Effector memory CD4-positive, alpha-beta T cell (primary cell): ENCODE measurements around the gene ARSD.
"Not testable (repeated sequence)": the region's sequence is repeated elsewhere in the genome, so short reads cannot be mapped to it uniquely, and the experiment has no call there.

Experiments
- DNase-seq, 3 donors: peaks; one replicate each; pipeline ENCODE4 v3.0.0-alpha.2; 2020
- H3K27ac ChIP-seq: 2 replicates; pipeline ENCODE4 v1.7.0; 2013; ENCODE audit warnings: mild to moderate bottlenecking, low read length, moderate library complexity; ENCODE audit not compliant: insufficient read depth, poor library complexity, severe bottlenecking
- H3K27me3 ChIP-seq: replicated peaks from 2 replicates; pipeline ENCODE4 v1.7.0; 2013; ENCODE audit warnings: mild to moderate bottlenecking, low read length; ENCODE audit not compliant: insufficient read depth, control insufficient read depth, poor library complexity, severe bottlenecking
- H3K36me3 ChIP-seq: 2 replicates; pipeline ENCODE4 v1.7.0; 2013; ENCODE audit warnings: mild to moderate bottlenecking, low read length, moderate library complexity; ENCODE audit not compliant: control insufficient read depth, insufficient read depth
- H3K4me1 ChIP-seq: 2 replicates; pipeline ENCODE4 v1.7.0; 2013; ENCODE audit warnings: low read length, mild to moderate bottlenecking; ENCODE audit not compliant: control insufficient read depth, insufficient read depth, poor library complexity, severe bottlenecking
- H3K4me3 ChIP-seq: 2 replicates; pipeline ENCODE4 v1.7.0; 2013; ENCODE audit warnings: low read length, low read depth, mild to moderate bottlenecking; ENCODE audit not compliant: insufficient read depth, poor library complexity, severe bottlenecking
- H3K9me3 ChIP-seq: 2 replicates; pipeline ENCODE4 v1.7.0; 2013; ENCODE audit warnings: mild to moderate bottlenecking, low read length, moderate library complexity; ENCODE audit not compliant: control insufficient read depth
- total RNA-seq, 3 donors: gene quantifications; one replicate each; lab custom pipeline; 2026; lab: John Stamatoyannopoulos, UW

The ARSD gene
- total RNA-seq, result 3.4 to 5.2 (median 4.1) reads per million in 3 donors

GRCh38 chrX:2928583-2929434 lies at the start of gene ARSD:
ARSD (minus strand) TSS chrX:2929339; CDS start chrX:2929275, 64 bp downstream.
- H3K4me3 ChIP-seq, result peak within 1 kb of the TSS; percentile 49
- no peak within 1 kb of the TSS for H3K27ac ChIP-seq
- H3K4me1 ChIP-seq, result no peaks in the 10 kb centered on the region
- peak; percentile 1 to 11 (median 4) for DNase-seq
- no peaks in the 10 kb centered on the region for H3K36me3 ChIP-seq
- no peaks in the 10 kb centered on the region for H3K9me3 ChIP-seq
- no peaks in the 10 kb centered on the region for H3K27me3 ChIP-seq

GRCh38 chrX:2978639-2979038 lies 49.5 kb upstream of the ARSD start:
- not testable (repeated sequence) for H3K9me3 ChIP-seq, H3K4me3 ChIP-seq, H3K27me3 ChIP-seq, H3K36me3 ChIP-seq, H3K4me1 ChIP-seq, DNase-seq, H3K27ac ChIP-seq

DNA sequence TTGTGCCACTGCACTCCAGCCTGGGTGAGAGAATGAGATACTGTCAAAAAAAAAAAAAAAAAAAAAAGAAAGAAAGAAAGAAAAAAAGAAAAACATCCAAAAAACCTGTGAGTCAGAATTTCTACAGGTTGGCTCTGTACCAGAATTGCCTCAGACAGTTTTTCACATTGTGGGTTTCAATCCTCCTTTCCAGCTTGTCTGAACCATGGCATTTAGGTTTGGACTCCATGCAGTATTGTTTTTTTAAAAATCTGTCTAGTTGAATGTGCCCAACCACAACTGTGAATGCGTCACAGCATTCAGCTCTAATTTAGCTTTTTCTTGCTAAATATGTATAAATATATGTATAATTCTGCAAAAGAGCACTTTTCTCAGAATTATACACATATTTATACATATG lies 45.8 kb upstream of the ARSD start:
- no peaks in the 10 kb centered on the region for H3K27me3 ChIP-seq
- no peak for DNase-seq

GRCh38 chrX:2972391-2972790 lies 43.3 kb upstream of the ARSD start:
- Histone ChIP-seq H3K4me3 (no peak overlapping the region), H3K36me3 (no peaks in the 10 kb centered on the region), H3K27ac (no peak overlapping the region), H3K9me3 (no peaks in the 10 kb centered on the region), H3K27me3 (no peaks in the 10 kb centered on the region), H3K4me1 (no peaks in the 10 kb centered on the region)
- no peak for DNase-seq

More for the DNA sequence above, 45.8 kb upstream of the ARSD start:
- Histone ChIP-seq H3K36me3 (no peaks in the 10 kb centered on the region), H3K9me3 (no peaks in the 10 kb centered on the region), H3K27ac (no peak overlapping the region), H3K4me3 (no peak overlapping the region), H3K4me1 (no peaks in the 10 kb centered on the region)

DNA sequence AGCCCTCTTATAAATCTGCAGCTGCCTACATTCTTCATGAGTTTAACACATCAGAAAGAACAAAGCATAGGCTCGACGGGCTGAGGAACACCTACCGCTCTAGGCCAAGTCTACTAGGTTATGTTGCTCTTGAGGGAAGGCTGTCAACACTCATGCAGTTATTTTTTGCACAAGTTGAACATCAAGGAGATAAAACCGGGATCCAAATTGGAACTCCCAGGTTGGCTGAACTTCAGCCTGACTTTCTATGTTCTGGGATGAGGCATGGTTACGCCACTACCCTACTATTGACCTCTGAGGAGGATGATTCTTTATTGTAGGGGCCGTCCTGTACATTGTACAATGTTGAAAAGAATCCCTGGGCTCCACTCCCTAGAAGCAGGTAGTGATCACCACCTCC lies 39.9 kb upstream of the ARSD start:
- DNase-seq, result no peak
- Histone ChIP-seq H3K4me1 (no peaks in the 10 kb centered on the region), H3K9me3 (no peaks in the 10 kb centered on the region), H3K27ac (no peak overlapping the region), H3K4me3 (no peak overlapping the region), H3K27me3 (no peaks in the 10 kb centered on the region), H3K36me3 (no peaks in the 10 kb centered on the region)

- Histone ChIP-seq H3K4me3 (peak overlapping the region; percentile 8), H3K36me3 (no peaks in the 10 kb centered on the region), H3K9me3 (no peaks in the 10 kb centered on the region), H3K4me1 (no peaks in the 10 kb centered on the region), H3K27me3 (no peaks in the 10 kb centered on the region), H3K27ac (no peak overlapping the region)
- DNase-seq, result no peak
These were observed 39.1 kb upstream of the ARSD start for GRCh38 chrX:2967998-2968909.

DNA sequence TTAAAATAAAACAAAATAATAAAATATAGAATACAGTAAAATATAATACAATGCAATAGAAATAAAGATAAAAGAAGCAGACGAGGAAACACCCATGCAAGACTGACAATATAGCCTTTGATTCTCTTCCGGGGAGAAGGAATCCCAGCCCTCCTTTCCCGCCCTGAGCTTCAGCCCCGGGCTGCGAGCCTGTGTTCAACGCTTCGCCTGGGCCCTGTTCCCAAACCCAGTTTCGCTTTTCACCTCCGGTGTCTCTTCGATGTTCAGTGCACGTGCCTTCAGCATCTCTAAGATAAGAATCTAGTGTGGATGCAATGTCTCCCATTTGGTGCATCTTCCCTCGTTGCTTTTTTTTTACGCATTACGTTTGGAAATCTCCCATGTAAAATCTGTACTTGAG lies 38.4 kb upstream of the ARSD start:
- no peaks in the 10 kb centered on the region for H3K4me1 ChIP-seq
- DNase-seq, result no peak
- no peak overlapping the region for H3K27ac ChIP-seq
- no peaks in the 10 kb centered on the region for H3K36me3 ChIP-seq
- H3K9me3 ChIP-seq, result no peaks in the 10 kb centered on the region
- H3K27me3 ChIP-seq, result no peaks in the 10 kb centered on the region
- no peak overlapping the region for H3K4me3 ChIP-seq

GRCh38 chrX:2967012-2967411 lies 37.9 kb upstream of the ARSD start:
- no peak overlapping the region for H3K27ac ChIP-seq
- H3K4me1 ChIP-seq, result no peaks in the 10 kb centered on the region
- DNase-seq, result no peak
- H3K4me3 ChIP-seq, result no peak overlapping the region
- H3K27me3 ChIP-seq, result no peaks in the 10 kb centered on the region
- no peaks in the 10 kb centered on the region for H3K9me3 ChIP-seq
- H3K36me3 ChIP-seq, result no peaks in the 10 kb centered on the region

GRCh38 chrX:2965965-2966364 lies 36.8 kb upstream of the ARSD start:
- no peaks in the 10 kb centered on the region for H3K27me3 ChIP-seq
- no peak overlapping the region for H3K27ac ChIP-seq
- H3K4me3 ChIP-seq, result no peak overlapping the region
- H3K36me3 ChIP-seq, result no peaks in the 10 kb centered on the region
- H3K4me1 ChIP-seq, result no peaks in the 10 kb centered on the region
- H3K9me3 ChIP-seq, result no peaks in the 10 kb centered on the region
- DNase-seq, result no peak
